SU-DHL-6 (cell line): ENCODE data around the gene ZNF800.

ENCODE experiments used
- EZH2phosphoT487 ChIP-seq: fragments of 200-600 bp; sonication (generic), shearing (Covaris generic); conservative IDR thresholded peaks from 2 replicates; pipeline ENCODE4 v1.6.1; 2018; ENCODE audit warnings: mild to moderate bottlenecking, antibody characterized with exemption, low read length, moderate library complexity, mixed read lengths
- TF ChIP-seq, protein P1 (sequence below): fragments of 200-600 bp; sonication (generic); IDR thresholded peaks from one replicate; pipeline ENCODE4 v1.5.1; 2017; ENCODE audit warnings: antibody characterized with exemption, mild to moderate bottlenecking, low read length, moderate library complexity; ENCODE audit not compliant: insufficient read depth, poor library complexity, severe bottlenecking

GRCh38 chr7:127380479-127380878 is 12.0 kb downstream of the ZNF800 start:
- TF ChIP-seq, protein P1, sequence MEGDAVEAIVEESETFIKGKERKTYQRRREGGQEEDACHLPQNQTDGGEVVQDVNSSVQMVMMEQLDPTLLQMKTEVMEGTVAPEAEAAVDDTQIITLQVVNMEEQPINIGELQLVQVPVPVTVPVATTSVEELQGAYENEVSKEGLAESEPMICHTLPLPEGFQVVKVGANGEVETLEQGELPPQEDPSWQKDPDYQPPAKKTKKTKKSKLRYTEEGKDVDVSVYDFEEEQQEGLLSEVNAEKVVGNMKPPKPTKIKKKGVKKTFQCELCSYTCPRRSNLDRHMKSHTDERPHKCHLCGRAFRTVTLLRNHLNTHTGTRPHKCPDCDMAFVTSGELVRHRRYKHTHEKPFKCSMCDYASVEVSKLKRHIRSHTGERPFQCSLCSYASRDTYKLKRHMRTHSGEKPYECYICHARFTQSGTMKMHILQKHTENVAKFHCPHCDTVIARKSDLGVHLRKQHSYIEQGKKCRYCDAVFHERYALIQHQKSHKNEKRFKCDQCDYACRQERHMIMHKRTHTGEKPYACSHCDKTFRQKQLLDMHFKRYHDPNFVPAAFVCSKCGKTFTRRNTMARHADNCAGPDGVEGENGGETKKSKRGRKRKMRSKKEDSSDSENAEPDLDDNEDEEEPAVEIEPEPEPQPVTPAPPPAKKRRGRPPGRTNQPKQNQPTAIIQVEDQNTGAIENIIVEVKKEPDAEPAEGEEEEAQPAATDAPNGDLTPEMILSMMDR: no peak
- no peak for TF ChIP-seq EZH2phosphoT487
